ENCODE data around the gene MX2. TPM values are rescaled to one million over a fixed set of nuclear protein-coding genes. Genes with fewer than 3 reads are reported as not detected.
"Not testable (repeated sequence)": the region's sequence is repeated elsewhere in the genome, so short reads cannot be mapped to it uniquely, and the experiment has no call there.

The MX2 gene
- total RNA-seq, 2 experiments from 2014 or later, result 103 to 106 TPM

DNA sequence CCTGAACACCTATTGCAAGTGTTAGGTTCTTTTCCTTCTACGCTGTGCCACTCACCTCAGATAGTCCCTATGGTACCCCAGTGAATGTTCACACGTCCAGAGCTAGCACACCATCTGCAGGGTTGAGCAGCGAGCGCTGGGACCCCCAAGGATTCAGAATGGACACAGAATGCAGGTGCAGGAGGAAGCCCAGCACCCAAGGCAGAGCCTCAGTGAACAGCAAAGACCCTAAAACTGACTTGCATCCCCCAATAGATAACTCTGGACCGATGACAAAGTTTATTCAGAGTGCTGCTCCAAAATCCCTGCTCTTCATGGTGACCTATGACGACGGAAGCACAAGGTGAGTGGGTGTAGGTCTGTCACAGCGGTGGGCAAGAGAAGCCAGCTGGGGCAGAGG is 15.1 kb upstream of the MX2 start:
- POLR2A ChIA-PET, result no interaction called here
- peaks cover 8% of the 10 kb centered on the region for H3K9me3 Mint-ChIP-seq

DNA sequence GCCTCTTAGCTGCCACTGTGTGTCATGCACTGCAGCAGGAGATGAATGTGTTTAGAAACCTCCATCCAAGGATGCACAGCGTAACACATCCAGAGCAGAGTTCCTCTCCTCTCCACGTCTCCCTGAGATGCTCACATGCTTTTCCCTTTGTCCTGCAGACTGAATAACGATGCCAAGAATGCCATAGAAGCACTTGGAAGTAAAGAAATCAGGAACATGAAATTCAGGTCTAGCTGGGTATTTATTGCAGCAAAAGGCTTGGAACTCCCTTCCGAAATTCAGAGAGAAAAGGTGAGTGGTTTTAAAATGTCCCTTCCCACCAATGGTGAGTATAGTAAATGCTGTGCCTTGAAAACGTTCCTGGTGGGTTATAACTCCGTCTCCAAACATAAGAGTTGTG is 13.4 kb upstream of the MX2 start:
- Mint-ChIP-seq H3K4me3 (no peak overlapping the region), H3K9me3 (no peaks in the 10 kb centered on the region), H3K36me3 (no peaks in the 10 kb centered on the region), H3K27ac (no peak overlapping the region), H3K27me3 (peaks cover 13% of the 10 kb centered on the region), H3K4me1 (no peaks in the 10 kb centered on the region)
- POLR2A ChIA-PET, result no interaction called here
- DNase-seq (no peak), ATAC-seq (ENCODE audit: low read depth) (no peak)

More for the DNA sequence above, 15.1 kb upstream of the MX2 start:
- DNase-seq (no peak), ATAC-seq (ENCODE audit: low read depth) (no peak)
- Mint-ChIP-seq H3K4me3 (no peak overlapping the region), H3K27me3 (peaks cover 27% of the 10 kb centered on the region), H3K27ac (no peak overlapping the region), H3K36me3 (no peaks in the 10 kb centered on the region), H3K4me1 (no peaks in the 10 kb centered on the region)

DNA sequence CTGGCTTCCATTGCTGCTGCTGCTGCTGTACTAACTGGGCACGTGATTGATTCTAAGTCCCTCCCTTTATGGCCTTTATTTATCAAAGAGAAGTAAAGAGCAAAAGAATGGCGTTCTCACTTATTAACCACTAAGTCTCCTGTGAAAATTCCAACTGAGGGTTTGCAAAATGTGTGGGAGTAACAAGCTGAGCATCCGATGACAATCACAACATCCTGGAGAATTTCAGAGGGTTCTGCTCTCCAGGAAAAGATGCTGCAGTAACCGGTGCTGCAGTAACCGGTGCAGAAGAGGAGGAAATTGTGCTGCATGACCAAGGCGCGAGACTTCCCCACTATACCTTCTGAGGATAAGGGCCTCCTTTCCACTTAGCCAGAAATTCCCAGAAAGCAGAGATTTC is 12.7 kb upstream of the MX2 start:
- no peaks in the 10 kb centered on the region for H3K4me1 Mint-ChIP-seq
- no peaks in the 10 kb centered on the region for H3K9me3 Mint-ChIP-seq
- H3K4me3 Mint-ChIP-seq, result no peak overlapping the region
- POLR2A ChIA-PET, result interaction anchor here (1.4 kb wide), 1 partner anchor 20 kb away, joined by 3 read pairs; no protein-coding TSS in a partner anchor
- DNase-seq, result no peak
- no peak overlapping the region for H3K27ac Mint-ChIP-seq
- ATAC-seq (ENCODE audit: low read depth), result no peak
- peaks cover 14% of the 10 kb centered on the region for H3K27me3 Mint-ChIP-seq
- H3K36me3 Mint-ChIP-seq, result no peaks in the 10 kb centered on the region

DNA sequence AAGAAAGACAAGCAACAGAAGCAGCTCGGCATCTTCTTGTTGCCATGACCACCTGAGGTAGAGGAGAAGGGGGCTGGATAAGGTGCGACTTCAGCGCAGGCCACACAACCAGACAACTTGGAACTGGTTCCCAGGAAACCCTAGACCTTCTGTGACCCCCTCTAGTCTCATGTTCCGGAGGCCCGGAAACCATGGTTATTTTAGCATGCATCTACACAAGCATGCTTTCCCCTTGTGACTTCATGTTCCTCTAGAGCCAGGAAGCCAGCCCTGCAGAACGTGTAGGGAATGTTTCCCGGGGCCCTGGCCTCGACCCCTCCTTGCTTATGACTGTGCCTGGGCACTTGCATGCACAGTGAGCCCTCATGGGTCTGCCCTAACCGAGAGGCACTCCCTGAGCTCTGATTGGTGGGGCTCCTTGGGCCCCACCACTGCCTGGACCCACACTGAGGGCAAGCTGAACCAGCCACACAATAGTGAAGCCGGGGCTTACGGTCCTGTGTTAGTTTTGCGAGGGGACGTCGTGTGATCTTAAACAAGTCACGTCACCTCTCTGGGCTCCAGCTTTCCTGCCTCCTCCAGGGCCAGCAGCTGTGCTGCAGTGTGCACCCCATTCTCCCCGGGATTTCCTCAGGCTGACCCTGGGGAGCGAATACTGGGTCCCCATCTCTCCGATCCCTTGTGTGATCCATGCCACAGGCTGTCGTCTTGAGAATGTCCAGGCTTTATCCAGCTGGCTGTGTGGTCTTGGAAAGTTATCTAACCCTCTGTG is 12.0 kb upstream of the MX2 start:
- Mint-ChIP-seq H3K27me3 (peaks cover 14% of the 10 kb centered on the region), H3K36me3 (no peaks in the 10 kb centered on the region), H3K4me1 (peaks cover 4% of the 10 kb centered on the region), H3K27ac (no peak overlapping the region), H3K4me3 (no peak overlapping the region), H3K9me3 (no peaks in the 10 kb centered on the region)
- POLR2A ChIA-PET, result interaction anchor here (1.4 kb wide), 1 partner anchor 19 kb away, joined by 3 read pairs; no protein-coding TSS in a partner anchor
- DNase-seq, result no peak
- ATAC-seq (ENCODE audit: low read depth), result no peak

DNA sequence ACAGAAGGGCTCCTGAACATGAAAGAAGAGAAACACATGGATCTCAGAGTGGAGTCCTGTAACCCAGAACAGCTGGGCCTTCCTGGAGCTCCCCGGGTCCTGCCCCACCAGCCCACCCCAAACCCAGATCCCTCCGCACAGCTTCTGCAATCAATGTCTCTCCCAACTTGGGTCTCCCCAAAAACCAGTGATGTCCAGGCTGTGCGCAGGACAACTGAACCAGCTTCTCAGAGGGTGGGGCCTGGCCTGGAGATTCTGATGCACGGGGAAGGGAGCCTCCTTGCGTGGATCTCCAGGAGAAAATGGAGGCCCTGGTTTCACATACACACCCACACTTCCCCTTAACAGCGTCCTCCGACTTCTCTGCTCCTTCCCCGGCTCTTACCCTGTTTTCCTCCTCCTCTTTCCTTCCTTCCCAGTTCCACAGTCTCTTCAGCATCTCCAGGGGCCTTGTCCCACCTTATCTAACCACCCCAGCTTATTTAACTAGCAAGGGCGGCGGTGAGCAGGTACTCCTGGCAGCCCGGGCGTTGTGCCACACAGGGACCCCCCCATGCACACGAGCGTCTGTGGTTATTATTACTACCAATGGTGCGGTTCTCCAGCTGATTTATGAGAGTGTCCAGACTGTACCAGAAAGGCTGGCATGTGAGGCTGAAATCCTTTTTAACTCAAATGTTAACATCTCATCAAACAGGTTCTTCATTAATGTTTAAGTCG is 11.2 kb upstream of the MX2 start:
- POLR2A ChIA-PET, result interaction anchor here (1.4 kb wide), 1 partner anchor 19 kb away, joined by 3 read pairs; no protein-coding TSS in a partner anchor
- Mint-ChIP-seq H3K27me3 (peaks cover 14% of the 10 kb centered on the region), H3K4me1 (peaks cover 5% of the 10 kb centered on the region), H3K4me3 (no peak overlapping the region), H3K27ac (no peak overlapping the region), H3K9me3 (no peaks in the 10 kb centered on the region), H3K36me3 (no peaks in the 10 kb centered on the region)
- no peak for ATAC-seq (ENCODE audit: low read depth)
- DNase-seq, result no peak

DNA sequence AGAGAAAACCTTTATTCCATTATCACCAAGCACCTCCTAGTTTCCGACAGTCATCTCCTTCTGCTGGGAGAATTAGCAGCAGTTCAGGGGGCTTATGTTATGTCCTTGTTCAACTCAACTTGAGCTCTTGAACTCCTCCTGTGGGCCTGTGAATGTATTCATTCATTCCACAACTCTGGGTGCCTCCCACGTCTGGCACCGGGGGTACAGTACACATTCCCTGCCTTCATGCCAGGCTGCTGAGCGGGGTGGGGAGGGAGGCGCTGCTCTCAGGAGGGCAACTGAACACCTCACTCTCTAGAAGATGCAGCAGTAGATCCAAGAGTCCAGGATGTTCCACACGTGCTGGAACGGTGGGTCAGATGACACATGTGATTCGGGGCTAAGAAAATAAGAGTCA is 4.3 kb upstream of the MX2 start:
- Mint-ChIP-seq H3K36me3 (peaks cover 1% of the 10 kb centered on the region), H3K27me3 (peaks cover 5% of the 10 kb centered on the region), H3K27ac (no peak overlapping the region), H3K9me3 (no peaks in the 10 kb centered on the region), H3K4me1 (peaks cover 26% of the 10 kb centered on the region), H3K4me3 (no peak overlapping the region)
- no peak for DNase-seq
- no peak for ATAC-seq (ENCODE audit: low read depth)
- POLR2A ChIA-PET, result interaction anchor here (0.7 to 8.0 kb wide), 3 partner anchors 11 to 68 kb away, joined by 3 to 233 read pairs (median 3); partner anchors contain the start of gene MX1

DNA sequence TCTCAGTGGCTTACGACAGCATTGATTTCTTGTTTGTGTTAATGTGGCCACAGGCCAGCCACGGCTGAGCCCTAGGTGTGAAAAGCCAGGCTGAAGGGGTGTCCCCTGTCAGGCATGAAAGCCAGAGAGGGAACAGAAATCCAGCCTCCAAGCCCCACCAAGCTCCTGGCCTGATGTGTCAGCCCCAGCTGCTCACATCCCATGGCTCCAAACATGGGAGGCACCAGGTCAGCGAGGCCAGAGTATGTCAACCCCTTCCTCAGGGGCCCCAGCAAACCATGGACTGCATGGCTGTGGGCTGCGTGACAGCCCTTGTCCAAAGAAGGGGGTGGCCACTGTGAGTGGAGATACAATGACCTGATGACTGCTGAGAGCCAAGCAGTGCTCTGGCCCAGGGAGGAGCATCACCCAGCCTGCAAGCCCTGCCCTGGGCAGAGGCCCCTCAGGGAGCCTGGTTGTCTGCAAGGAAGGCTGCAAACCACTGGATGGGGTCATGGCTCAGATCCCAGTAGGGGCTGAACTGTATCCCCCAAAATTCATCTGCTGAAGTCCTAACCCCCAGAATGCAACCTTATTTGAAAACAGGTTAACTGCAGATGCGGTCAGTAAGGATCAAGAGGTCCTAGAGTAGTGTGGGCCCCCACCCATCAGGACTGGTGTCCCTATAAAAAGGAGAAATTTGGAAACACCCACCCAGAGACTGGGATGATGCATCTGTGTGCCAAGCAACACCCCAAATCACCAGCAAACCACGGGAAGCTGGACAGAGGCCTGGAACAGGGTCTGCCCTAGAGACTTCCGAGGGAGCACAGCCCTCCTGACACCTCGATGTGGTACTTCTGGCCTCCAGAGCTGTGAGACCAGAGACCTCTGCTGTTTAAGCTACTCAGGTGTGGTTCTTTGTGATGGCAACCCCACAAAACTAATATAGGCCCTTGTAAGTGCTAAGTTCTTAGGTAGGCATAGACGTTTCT is 3.3 kb upstream of the MX2 start:
- H3K27ac Mint-ChIP-seq, result no peak overlapping the region

DNA sequence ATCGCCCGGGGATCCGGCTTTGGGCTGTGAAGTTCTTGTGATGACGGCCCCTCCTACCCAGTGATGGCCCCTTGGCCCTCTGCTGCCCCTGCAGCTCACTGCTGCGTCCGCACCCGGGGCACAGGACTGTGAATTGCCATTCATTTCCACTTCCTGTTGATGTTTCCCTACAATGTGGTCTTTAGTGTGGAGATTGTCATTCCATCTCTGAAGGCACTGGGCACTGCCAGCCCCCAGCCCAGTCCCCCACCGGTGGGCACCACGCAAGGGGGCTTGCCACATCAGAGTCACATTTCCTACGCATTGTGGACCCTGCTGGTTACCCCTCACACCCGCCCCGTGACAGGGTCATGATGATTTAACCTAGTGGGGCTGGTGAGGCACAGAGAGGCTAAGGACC is 2.5 kb upstream of the MX2 start:
- Mint-ChIP-seq H3K36me3 (peaks cover 9% of the 10 kb centered on the region), H3K27ac (peak overlapping the region; percentile 99), H3K9me3 (no peaks in the 10 kb centered on the region), H3K4me1 (peaks cover 38% of the 10 kb centered on the region), H3K4me3 (no peak overlapping the region), H3K27me3 (no peaks in the 10 kb centered on the region)
- POLR2A ChIA-PET, result interaction anchor here (1.2 to 8.0 kb wide), 3 partner anchors 10 to 66 kb away, joined by 4 to 233 read pairs (median 10); partner anchors contain the start of gene MX1
- ATAC-seq (ENCODE audit: low read depth) (no peak), DNase-seq (no peak)

More for the DNA sequence above, 3.3 kb upstream of the MX2 start:
- H3K36me3 Mint-ChIP-seq, result peaks cover 6% of the 10 kb centered on the region
- peaks cover 5% of the 10 kb centered on the region for H3K27me3 Mint-ChIP-seq
- peaks cover 31% of the 10 kb centered on the region for H3K4me1 Mint-ChIP-seq
- POLR2A ChIA-PET, result interaction anchor here (0.7 to 8.0 kb wide), 4 partner anchors 10 to 67 kb away, joined by 3 to 233 read pairs (median 7); partner anchors contain the start of gene MX1
- no peaks in the 10 kb centered on the region for H3K9me3 Mint-ChIP-seq
- DNase-seq (no peak), ATAC-seq (ENCODE audit: low read depth) (no peak)
- H3K4me3 Mint-ChIP-seq, result no peak overlapping the region

DNA sequence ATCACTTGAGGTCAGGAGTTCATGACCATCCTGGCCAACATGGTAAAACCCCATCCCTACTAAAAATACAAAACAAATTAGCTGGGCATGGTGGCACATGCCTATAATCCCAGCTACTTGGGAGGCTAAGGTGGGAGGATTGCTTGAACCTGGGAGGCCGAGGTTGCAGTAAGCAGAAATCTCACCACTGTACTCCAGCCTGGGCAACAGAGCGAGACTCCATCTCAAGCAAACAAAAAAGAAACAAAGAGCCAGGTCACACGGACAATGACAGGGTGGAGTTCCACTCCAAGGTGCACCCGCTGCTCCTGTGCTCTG is 2.1 kb upstream of the MX2 start:
- H3K4me1 Mint-ChIP-seq, result peaks cover 37% of the 10 kb centered on the region
- not testable (repeated sequence) for H3K4me3 Mint-ChIP-seq; H3K27me3 Mint-ChIP-seq; H3K9me3 Mint-ChIP-seq; DNase-seq; ATAC-seq (ENCODE audit: low read depth)
- peak overlapping the region; percentile 99 for H3K27ac Mint-ChIP-seq
- POLR2A ChIA-PET, result interaction anchor here (1.6 to 8.0 kb wide), 2 partner anchors 10 to 65 kb away, joined by 10 to 233 read pairs; partner anchors contain the start of gene MX1
- H3K36me3 Mint-ChIP-seq, result peaks cover 11% of the 10 kb centered on the region

DNA sequence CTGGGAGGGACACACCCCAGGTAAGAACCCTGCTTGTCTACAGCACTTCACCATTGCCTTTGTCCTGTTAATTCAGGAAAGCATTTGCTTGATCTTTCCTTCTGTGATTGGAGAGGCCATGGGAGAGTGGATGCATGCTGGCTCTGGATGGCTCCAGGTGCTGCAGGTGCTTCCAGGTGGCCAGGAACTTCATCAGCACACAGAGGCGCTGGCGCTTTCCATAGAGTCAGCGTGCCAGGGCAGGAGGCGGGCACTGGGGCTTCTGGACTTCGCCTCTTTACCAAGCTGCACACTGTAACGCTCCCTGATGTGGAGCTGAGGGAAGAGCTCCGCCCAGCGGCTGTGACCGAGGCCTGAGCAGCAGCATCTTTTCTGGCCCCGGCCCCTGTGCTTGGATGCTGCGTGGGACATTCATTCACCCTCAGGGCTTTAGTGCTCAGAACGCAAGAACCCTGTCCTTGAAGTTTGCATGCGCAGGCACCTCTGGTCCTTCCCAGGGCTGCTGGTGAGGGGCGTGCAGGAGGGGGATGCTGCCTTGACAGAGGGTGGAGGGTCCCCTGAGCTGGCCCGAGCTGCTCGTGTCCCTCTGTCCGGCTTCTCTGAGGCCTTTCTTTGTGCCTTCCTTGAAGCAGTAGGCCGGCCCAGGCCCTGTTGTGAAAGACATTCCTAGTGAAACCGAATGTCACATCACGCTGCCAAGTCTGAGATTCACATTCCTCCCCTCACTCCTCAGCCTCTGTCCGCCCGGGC is 1.6 kb upstream of the MX2 start:
- POLR2A ChIA-PET, result interaction anchor here (1.3 to 8.0 kb wide), 6 partner anchors 9 to 84 kb away, joined by 3 to 233 read pairs (median 22); partner anchors contain the start of gene MX1
- Mint-ChIP-seq H3K9me3 (no peaks in the 10 kb centered on the region), H3K4me1 (peaks cover 40% of the 10 kb centered on the region), H3K4me3 (no peak overlapping the region), H3K27ac (peak overlapping the region; percentile 99), H3K36me3 (peaks cover 16% of the 10 kb centered on the region), H3K27me3 (no peaks in the 10 kb centered on the region)
- no peak for DNase-seq
- ATAC-seq (ENCODE audit: low read depth), result no peak

DNA sequence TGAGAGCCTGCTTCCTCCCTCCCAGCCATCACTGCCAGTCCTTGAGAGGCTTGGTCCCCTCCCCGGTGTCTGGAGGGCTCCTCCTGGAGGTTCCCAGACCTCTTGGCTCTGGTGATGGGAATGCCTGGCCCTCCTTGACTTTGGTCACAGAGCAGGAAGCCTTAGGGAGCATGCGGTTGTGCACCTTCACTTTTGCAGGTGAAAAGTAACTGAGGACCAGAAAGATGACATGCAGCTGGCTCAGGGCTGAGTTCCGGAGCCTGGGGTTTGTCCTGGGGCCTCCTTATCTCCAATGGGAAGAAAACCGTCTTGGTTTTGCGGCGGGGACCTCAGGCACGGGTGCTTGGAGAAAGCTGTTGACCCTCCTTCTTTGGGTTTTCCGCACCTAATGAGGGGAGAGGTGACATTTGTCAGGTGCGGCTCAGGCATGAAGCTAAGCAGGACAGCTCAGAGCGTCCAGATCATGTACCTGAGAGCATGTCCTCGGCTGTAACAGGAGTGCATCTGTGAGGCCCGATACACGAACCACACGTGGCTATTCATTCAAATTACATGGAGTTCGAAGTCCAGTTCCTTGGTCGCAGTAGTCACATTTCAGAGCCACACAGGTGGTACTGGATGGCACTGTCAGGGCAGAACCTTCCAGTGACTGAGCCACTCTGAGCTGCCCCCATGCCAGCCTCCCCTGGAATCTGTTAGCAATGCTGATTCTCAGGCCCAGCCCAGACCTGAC is 608 bp upstream of the MX2 start:
- Mint-ChIP-seq H3K9me3 (no peaks in the 10 kb centered on the region), H3K4me3 (peak overlapping the region; percentile 91), H3K36me3 (peaks cover 23% of the 10 kb centered on the region), H3K27me3 (no peaks in the 10 kb centered on the region), H3K27ac (peak overlapping the region; percentile 99), H3K4me1 (peaks cover 47% of the 10 kb centered on the region)
- no peak for DNase-seq
- ATAC-seq (ENCODE audit: low read depth), result no peak
- POLR2A ChIA-PET, result interaction anchor here (0.6 to 8.0 kb wide), 12 partner anchors 10 to 83 kb away, joined by 3 to 233 read pairs (median 6); partner anchors contain the start of gene MX1

Measured in activated naive CD8-positive, alpha-beta T cell treated with anti-CD3 and anti-CD28 coated beads, Interleukin-2, amount 10 ng/mL, durations not matched to agents 7 days and 5 days (primary cell).